GM12872 (cell line): ENCODE results near the gene S100A5.

Source experiments
- TF ChIP-seq, protein P1 (sequence below): IDR thresholded peaks from 3 replicates; pipeline ENCODE4 v1.5.1; 2011; ENCODE audit warnings: low read depth, mild to moderate bottlenecking, low read length, moderate library complexity; ENCODE audit not compliant: insufficient read depth

S100A5 gene

DNA sequence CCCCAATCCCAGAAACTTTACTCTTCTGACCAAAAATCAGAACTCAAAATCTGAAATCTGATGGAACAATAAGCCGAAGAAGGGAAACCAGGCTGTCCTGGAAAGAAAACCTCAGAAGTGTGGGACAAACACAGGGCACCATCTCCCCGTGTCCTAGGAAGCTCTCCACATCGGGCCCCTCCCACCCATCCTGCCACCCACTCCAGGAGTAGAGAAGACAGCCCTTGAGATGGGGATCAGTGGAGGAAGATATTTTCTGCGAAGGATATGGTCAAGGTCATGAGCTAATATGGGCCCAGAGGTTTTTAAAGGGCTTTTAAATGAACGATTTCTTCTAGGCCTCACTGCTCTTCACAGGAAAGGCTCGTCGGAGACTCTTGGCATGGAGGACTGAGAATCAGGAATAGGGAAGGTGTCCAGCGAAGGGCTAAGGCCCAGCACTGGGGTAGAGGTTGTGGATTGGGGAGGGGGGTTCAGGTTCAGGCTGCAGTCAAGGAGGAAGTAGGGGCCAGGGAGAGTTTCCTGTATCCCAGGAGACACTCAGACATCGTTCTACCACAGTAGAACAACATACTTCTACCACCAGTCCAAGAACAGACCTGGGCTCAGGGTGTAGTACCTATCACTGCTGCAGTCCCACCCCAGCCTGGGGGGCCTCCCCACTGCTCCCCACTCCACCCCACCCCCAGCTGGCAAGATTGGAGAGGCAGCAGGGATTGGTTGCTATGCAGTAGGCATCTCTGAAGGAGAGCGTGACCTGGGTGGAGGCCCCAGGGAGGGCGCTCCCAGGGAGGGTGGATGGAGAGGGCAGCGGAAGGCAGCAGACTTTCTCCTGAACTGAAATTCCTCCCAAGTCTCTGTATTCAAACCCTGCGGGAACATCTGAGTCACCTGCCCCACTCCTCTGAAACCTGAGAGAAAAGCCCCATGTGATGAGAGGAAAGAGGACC lies 1.2 kb upstream of the S100A5 start:
- TF ChIP-seq, protein P1, sequence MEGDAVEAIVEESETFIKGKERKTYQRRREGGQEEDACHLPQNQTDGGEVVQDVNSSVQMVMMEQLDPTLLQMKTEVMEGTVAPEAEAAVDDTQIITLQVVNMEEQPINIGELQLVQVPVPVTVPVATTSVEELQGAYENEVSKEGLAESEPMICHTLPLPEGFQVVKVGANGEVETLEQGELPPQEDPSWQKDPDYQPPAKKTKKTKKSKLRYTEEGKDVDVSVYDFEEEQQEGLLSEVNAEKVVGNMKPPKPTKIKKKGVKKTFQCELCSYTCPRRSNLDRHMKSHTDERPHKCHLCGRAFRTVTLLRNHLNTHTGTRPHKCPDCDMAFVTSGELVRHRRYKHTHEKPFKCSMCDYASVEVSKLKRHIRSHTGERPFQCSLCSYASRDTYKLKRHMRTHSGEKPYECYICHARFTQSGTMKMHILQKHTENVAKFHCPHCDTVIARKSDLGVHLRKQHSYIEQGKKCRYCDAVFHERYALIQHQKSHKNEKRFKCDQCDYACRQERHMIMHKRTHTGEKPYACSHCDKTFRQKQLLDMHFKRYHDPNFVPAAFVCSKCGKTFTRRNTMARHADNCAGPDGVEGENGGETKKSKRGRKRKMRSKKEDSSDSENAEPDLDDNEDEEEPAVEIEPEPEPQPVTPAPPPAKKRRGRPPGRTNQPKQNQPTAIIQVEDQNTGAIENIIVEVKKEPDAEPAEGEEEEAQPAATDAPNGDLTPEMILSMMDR = no peak

DNA sequence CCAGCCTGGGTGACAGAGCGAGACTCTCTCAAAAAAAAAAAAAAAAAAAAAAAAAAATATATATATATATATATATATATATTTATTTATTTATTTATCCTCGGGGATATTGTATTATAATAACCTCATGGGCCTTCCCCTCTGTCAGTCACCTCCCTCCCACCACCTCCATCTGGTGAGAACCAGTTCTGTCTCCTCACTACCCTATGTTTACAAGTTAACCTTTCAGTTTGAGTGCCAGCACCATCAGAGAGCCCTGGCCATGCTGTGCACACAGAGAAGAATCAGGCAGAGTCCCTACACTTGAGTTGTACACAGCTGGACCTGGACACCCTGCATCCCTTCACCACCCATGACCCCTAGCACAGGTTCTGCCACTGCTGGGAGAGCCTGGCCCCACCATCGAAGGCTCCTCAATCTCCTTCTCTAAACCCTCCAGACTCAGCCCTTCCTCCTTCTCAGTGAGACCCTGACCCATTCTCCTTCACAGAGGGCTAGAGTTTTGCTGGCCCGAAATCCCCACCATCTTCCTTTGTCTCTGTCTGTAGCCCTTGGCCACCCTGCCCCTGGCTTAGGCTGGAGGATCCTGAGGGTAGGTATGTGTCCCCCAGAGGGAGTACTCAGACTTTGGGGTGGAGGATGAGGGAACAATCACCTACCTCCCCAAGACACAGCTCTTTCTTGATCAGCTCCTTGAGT lies 1.2 kb downstream of the S100A5 start:
- TF ChIP-seq, protein P1 = no peak

DNA sequence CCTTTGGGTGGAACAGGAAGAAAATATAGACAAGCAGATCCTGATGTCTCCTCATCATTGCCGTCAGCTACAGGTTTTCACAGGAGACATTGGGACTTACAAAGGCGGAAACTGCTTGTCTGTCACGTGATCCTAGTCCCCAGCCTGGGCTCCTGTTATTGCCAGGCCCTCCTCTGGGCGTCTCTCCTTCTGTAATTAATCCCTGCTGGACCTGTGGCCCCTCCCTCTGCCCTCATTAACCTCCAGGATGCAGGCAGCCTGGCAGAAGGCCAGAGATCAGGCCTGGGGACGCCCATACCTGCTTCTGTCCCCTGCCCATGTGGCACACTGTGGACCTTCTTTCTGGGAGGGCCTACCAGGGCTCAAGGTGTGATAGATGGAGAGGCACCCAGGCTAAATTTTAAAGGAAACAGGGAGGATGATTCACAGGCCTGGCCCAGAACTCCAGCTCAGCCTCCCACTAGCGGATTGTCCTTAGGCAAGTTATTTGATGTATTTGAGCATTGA lies 2.4 kb downstream of the S100A5 start:
- TF ChIP-seq, protein P1 = no peak

DNA sequence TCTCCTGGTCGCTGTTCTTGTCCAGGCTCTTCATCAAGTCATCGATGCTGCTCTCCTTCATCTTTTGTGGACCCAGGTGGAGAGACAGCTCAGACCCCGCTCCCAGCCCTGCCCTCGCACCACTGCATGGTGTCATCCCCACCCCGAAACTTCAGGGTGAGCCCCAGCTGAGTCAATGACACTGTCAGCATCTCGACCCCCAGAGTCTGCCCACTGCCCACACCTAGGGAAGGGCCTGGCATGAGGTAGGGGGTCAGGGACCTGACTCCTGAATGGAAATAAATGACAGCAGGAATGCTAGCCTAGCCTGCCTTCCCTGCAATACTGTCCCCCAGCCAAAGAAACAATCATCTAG lies 3.4 kb downstream of the S100A5 start:
- TF ChIP-seq, protein P1 = no peak

DNA sequence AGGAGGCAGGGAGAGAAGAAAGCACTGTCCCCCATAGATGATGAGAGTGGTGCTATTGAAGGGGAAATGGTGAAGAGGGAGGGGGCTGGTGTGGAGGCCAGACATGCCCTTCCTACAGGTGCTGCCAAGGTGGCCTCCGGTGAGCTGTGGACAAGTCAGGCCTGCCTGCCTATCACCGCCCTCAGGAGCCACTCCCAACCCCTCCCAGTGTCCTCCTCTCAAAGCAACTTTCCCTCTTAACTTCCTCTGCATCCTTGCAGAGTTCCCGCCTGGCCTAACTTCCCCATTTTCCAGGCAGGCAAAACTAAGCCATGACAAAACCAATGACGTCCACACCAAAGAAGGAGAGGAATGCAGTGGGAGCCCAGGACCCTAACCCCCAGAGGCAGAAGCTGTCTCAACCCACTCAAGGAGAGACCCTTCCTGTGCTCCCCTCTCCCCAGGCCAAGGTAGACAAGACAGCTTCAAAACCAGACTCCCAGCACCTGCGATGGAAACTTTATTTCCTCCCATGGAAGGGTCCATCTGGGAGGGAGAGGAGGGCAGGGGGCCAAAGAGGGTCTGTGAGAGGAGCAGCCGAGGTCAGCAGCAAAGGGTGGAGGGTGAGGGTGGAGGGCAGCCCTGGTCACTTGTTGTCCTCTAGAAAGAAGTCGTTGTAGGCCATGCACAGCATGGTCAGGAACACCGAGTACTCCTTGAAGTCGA lies 3.9 kb downstream of the S100A5 start:
- TF ChIP-seq, protein P1 = no peak

DNA sequence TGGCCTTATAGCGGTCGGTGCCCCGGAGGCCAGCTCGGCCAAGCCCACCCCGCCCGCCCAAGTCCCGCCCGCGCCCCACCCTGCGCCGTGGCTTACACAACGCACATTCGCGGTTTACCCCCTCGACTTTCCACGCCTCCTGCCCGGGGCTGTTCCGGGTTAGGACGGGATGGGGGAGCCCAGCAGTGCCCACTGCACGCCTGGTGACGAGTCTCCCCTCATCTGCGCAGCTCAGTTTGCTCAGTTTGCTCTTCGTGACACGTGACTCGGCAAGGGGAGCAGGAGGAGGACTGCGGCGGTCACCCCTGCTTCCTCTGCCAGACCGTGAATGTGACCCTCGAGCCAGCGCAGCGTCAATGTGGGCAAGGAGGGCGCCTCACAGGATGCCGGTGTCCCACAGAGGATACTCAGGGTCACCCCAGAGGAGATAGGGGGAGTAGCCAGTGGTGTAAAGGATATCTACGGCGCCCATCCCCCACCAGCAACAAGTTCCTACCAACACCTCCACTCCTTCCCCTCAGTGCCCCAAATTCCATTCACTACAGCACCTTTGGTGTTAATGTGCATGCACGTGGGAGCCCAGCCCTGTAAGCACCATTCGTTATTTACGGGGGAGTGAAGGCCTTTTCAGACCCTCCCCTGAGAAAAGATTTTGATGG lies 4.6 kb downstream of the S100A5 start:
- TF ChIP-seq, protein P1 = no peak
